Liver (tissue), 3 donors: ENCODE results near the gene BLOC1S5.

Source experiments
- ATF3 ChIP-seq: IDR thresholded peaks from 2 replicates; pipeline ENCODE4 v1.6.1; 2016; ENCODE audit warnings: antibody characterized with exemption
- CTCF ChIP-seq: fragments of 150-350 bp; IDR thresholded peaks from 2 replicates; pipeline ENCODE4 v1.5.1; 2017; ENCODE audit warnings: improper control_type of control experiment, low read depth, low read length; ENCODE audit not compliant: missing input control
- HNF4G ChIP-seq: IDR thresholded peaks from 2 replicates; pipeline ENCODE4 v1.6.1; 2016; ENCODE audit warnings: antibody characterized with exemption
- JUND ChIP-seq, 2 donors: IDR thresholded peaks; 2 replicates each; pipeline ENCODE4 v1.6.1; 2016; ENCODE audit warnings: antibody characterized with exemption in 2 of 2
- RAD21 ChIP-seq, 2 donors: IDR thresholded peaks; 2 replicates each; pipeline ENCODE4 v1.6.1; 2016; ENCODE audit warnings: antibody characterized with exemption in 2 of 2, mild to moderate bottlenecking in 2 of 2
- TAF1 ChIP-seq: conservative IDR thresholded peaks from 2 replicates; pipeline ENCODE4 v1.6.1; 2016; ENCODE audit warnings: antibody characterized with exemption, mild to moderate bottlenecking
- donor health status: healthy.
- donor health status: healthy.

- TF ChIP-seq CTCF (no peak), JUND (IDR thresholded peaks at IDR 0.05) (peak in 1 of 2 donors; percentile 22), ATF3 (no peak), RAD21 (IDR thresholded peaks at IDR 0.05) (no peak), HNF4G (no peak), TAF1 (peak; percentile 59)
Observed at GRCh38 chr6:8064638-8065518, 689 bp upstream of the BLOC1S5 start.
